HFFc6 (cell line): Measurements from ENCODE around the gene IL17RE. TPM values are rescaled to one million over a fixed set of nuclear protein-coding genes. Genes with fewer than 3 reads are reported as not detected.
"Not testable (repeated sequence)": the region's sequence is repeated elsewhere in the genome, so short reads cannot be mapped to it uniquely, and the experiment has no call there.

Experiments used
- DNase-seq: peaks from one replicate; pipeline ENCODE4 v3.0.0-alpha.2; 2018
- H3K27ac Mint-ChIP-seq: 2 replicates; pipeline ENCODE4 v1.8.0; 2020; ENCODE audit warnings: mild to moderate bottlenecking, mixed read lengths
- H3K27me3 Mint-ChIP-seq: 2 replicates; pipeline ENCODE4 v1.8.0; 2021; ENCODE audit warnings: mild to moderate bottlenecking, moderate library complexity, mixed read lengths; ENCODE audit not compliant: insufficient read depth
- H3K36me3 Mint-ChIP-seq: 2 replicates; pipeline ENCODE4 v1.8.0; 2021; ENCODE audit warnings: low read depth, mixed read lengths
- H3K4me1 Mint-ChIP-seq: 2 replicates; pipeline ENCODE4 v1.8.0; 2020; ENCODE audit warnings: low read depth, mixed read lengths
- H3K4me3 Mint-ChIP-seq: 2 replicates; pipeline ENCODE4 v1.8.0; 2020; ENCODE audit warnings: mild to moderate bottlenecking, moderate library complexity, mixed read lengths
- H3K9me3 Mint-ChIP-seq: 2 replicates; pipeline ENCODE4 v1.8.0; 2020; ENCODE audit warnings: mild to moderate bottlenecking, mixed read lengths
- total RNA-seq, 6 experiments: library from RNA; stranded (reverse); fragmentation: NEBNext Ultra II Directional; extraction: Animal tissue kit (Norgen Biotek cat#: 25700); gene quantifications; 2 replicates in 1 of 6; 3 replicates in 5 of 6; pipeline ENCODE4 v1.2.3, GENCODE V29; 2021
- TF ChIP-seq, protein P1 (sequence below): fragments of 200-600 bp; sonication (generic); IDR thresholded peaks from 2 replicates; pipeline ENCODE4 v1.5.0; 2021; ENCODE audit warnings: antibody characterized with exemption, mild to moderate bottlenecking

The IL17RE gene
- total RNA-seq, 6 experiments from 2014 or later, result 0.51 to 0.80 (median 0.65) TPM

DNA sequence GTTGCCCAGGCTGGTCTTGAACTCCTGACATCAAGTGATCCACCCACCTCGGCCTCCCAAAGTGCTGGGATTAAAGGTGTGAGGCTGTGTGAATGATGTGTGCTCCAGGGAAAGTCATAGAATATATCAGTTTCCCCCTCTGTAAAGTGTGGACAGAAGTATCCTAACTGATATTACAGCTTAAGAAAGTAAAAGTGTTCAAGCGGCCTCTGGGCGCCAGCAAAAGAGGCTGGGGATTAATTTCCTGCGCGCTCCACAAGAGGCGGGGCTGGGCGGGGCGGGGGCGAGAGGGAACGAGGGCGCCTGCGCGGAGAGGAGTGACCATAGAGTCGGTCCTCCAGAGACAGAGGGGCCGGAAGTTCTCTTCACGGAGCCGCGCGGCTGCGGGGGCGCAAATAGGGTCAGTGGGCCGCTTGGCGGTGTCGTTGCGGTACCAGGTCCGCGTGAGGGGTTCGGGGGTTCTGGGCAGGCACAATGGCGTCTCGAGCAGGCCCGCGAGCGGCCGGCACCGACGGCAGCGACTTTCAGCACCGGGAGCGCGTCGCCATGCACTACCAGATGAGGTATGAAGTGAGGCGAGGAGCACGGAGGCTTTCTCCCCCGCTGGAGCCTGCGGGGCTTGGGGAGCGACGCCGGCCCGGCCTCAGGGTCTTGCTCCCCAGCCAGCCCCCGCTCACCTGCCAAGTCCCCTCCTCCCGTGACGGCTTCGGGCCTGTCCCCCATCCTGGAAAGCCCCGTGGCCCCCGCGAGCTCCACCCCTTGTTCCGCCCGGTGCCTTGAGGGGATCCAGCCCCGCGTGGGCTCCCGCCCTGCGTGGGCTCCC lies 12.2 kb upstream of the IL17RE start, which contains the start of gene JAGN1:
Gene JAGN1, plus strand, starts transcription at position 362 of the 823 bp plus-strand sequence. Its CDS starts 113 bp downstream, at position 475.
- peak within 1 kb of the TSS; percentile 100 for H3K4me3 Mint-ChIP-seq
- H3K4me1 Mint-ChIP-seq, result peaks cover 54% of the 10 kb centered on the region
- peaks cover 41% of the 10 kb centered on the region for H3K36me3 Mint-ChIP-seq

DNA sequence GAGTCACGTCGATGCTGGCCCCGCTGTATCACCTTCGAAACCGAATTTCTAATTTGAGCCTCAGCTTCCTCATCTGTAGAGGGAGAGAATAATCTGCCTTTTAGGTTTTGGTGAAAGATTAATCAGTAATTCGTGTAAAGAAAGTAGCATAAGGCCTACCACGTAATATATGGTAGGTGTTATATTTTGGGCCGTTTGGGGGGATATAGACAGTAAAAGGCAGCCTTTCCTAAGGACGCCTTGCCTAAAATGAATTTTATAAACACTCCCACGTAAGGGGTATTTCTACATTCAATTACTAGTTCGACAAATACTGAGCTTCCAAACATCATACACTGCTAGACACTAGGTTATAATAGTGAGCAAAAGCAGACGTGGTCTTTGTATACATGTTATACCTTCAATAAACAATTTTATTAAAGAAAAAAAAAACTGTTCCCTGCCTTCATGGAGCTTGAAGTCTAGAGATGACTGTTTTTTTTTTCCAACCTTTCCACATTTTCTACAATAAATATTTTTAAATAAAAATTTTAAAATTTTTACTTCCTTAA lies 11.5 kb upstream of the IL17RE start:
- TF ChIP-seq, protein P1, sequence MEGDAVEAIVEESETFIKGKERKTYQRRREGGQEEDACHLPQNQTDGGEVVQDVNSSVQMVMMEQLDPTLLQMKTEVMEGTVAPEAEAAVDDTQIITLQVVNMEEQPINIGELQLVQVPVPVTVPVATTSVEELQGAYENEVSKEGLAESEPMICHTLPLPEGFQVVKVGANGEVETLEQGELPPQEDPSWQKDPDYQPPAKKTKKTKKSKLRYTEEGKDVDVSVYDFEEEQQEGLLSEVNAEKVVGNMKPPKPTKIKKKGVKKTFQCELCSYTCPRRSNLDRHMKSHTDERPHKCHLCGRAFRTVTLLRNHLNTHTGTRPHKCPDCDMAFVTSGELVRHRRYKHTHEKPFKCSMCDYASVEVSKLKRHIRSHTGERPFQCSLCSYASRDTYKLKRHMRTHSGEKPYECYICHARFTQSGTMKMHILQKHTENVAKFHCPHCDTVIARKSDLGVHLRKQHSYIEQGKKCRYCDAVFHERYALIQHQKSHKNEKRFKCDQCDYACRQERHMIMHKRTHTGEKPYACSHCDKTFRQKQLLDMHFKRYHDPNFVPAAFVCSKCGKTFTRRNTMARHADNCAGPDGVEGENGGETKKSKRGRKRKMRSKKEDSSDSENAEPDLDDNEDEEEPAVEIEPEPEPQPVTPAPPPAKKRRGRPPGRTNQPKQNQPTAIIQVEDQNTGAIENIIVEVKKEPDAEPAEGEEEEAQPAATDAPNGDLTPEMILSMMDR, result no peak
- H3K27ac Mint-ChIP-seq, result peak overlapping the region; percentile 97
- no peak for DNase-seq
- H3K9me3 Mint-ChIP-seq, result peaks cover 9% of the 10 kb centered on the region
- peak overlapping the region; percentile 100 for H3K4me3 Mint-ChIP-seq
- H3K27me3 Mint-ChIP-seq, result no peaks in the 10 kb centered on the region; the same call in 1 of the 2 replicates
- peaks cover 45% of the 10 kb centered on the region for H3K36me3 Mint-ChIP-seq
- H3K4me1 Mint-ChIP-seq, result peaks cover 54% of the 10 kb centered on the region

More for the DNA sequence above, 12.2 kb upstream of the IL17RE start, which contains the start of gene JAGN1:
- H3K27me3 Mint-ChIP-seq, result no peaks in the 10 kb centered on the region
- peaks cover 9% of the 10 kb centered on the region for H3K9me3 Mint-ChIP-seq
- DNase-seq, result peak; percentile 75
- TF ChIP-seq, protein P1, result peak; percentile 30; the same call in 1 of the 2 replicates
- peak within 1 kb of the TSS; percentile 97 for H3K27ac Mint-ChIP-seq

- Mint-ChIP-seq H3K27ac (peak overlapping the region; percentile 54), H3K27me3 (no peaks in the 10 kb centered on the region; the same call in 1 of the 2 replicates), H3K9me3 (peaks cover 9% of the 10 kb centered on the region), H3K36me3 (peaks cover 45% of the 10 kb centered on the region), H3K4me3 (0 out of 2 replicates have a peak overlapping the region, but pooled peaks have one; percentile 0), H3K4me1 (peaks cover 68% of the 10 kb centered on the region)
- TF ChIP-seq, protein P1, result no peak
- no peak for DNase-seq
These were observed 8.9 kb upstream of the IL17RE start for GRCh38 chr3:9893739-9894138.

DNA sequence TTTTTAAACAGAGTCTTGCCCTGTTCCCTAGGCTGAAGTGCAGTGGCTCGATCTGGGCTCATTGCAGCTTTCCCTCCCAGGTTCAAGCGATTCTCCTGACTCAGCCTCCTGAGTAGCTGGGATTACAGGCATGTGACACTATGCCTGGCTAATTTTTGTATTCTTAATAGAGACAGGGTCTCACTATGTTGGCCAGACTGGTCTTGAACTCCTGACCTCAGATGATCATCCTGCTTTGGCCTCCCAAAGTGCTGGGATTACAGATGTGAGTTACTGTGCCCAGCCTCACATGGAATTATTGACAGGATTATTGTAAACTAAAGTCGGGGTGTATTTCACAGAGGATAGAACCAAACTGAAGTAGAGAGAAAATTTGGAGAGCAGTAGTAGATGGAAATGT lies 6.9 kb upstream of the IL17RE start:
- H3K27me3 Mint-ChIP-seq, DNase-seq, H3K4me3 Mint-ChIP-seq, H3K27ac Mint-ChIP-seq, H3K9me3 Mint-ChIP-seq: not testable (repeated sequence)
- Mint-ChIP-seq H3K36me3 (peaks cover 45% of the 10 kb centered on the region), H3K4me1 (peaks cover 63% of the 10 kb centered on the region)

GRCh38 chr3:9896755-9897407 lies 5.8 kb upstream of the IL17RE start:
- H3K36me3 Mint-ChIP-seq, result peaks cover 37% of the 10 kb centered on the region
- DNase-seq, H3K9me3 Mint-ChIP-seq, H3K27me3 Mint-ChIP-seq, H3K4me3 Mint-ChIP-seq: not testable (repeated sequence)
- H3K27ac Mint-ChIP-seq, result peak overlapping the region; percentile 13; the same call in 1 of the 2 replicates
- H3K4me1 Mint-ChIP-seq, result peaks cover 63% of the 10 kb centered on the region
